SK-N-SH treated with all-trans-retinoic acid at 6 μM for 48 hours (cell line): Measurements from ENCODE around the gene ANKMY2.

Source experiments
- ARNTL ChIP-seq: fragments of 450-650 bp; formaldehyde crosslinking; IDR thresholded peaks from 2 replicates; pipeline ENCODE4 v1.5.0; 2020; ENCODE audit warnings: low read depth, mild to moderate bottlenecking, moderate library complexity, borderline replicate concordance
- BACH2 ChIP-seq: fragments of 250-450 bp; sonication (Bioruptor Pico); IDR thresholded peaks from 2 replicates; pipeline ENCODE4 v1.9.0; 2021; ENCODE audit warnings: mild to moderate bottlenecking, borderline replicate concordance
- CREB5 ChIP-seq: fragments of 250-450 bp; sonication (Bioruptor Pico); IDR thresholded peaks from 2 replicates; pipeline ENCODE4 v1.5.1; 2020; ENCODE audit warnings: low read depth, mild to moderate bottlenecking, moderate library complexity
- CSDC2 ChIP-seq: fragments of 250-450 bp; sonication (Bioruptor Pico); IDR thresholded peaks from 2 replicates; pipeline ENCODE4 v1.5.0; 2020; ENCODE audit warnings: mild to moderate bottlenecking, moderate library complexity
- GLIS3 ChIP-seq: fragments of 250-450 bp; sonication (Bioruptor Pico); IDR thresholded peaks from 2 replicates; pipeline ENCODE4 v1.5.0; 2020; ENCODE audit warnings: mild to moderate bottlenecking, moderate library complexity
- ISL1 ChIP-seq: fragments of 250-450 bp; sonication (Bioruptor Pico); IDR thresholded peaks from 2 replicates; pipeline ENCODE4 v2.1.2; 2022; ENCODE audit warnings: mild to moderate bottlenecking, moderate library complexity
- OSR1 ChIP-seq: fragments of 250-450 bp; sonication (Bioruptor Pico); IDR thresholded peaks from 2 replicates; pipeline ENCODE4 v1.8.0; 2022; ENCODE audit warnings: moderate library complexity, mild to moderate bottlenecking, inconsistent platforms
- PATZ1 ChIP-seq: fragments of 250-450 bp; sonication (Bioruptor Pico); IDR thresholded peaks from 2 replicates; pipeline ENCODE4 v1.8.0; 2020; ENCODE audit warnings: mild to moderate bottlenecking, moderate library complexity, borderline replicate concordance
- POU6F1 ChIP-seq: fragments of 250-450 bp; sonication (Bioruptor Pico); IDR thresholded peaks from 2 replicates; pipeline ENCODE4 v1.8.0; 2021; ENCODE audit warnings: low read depth, mild to moderate bottlenecking, moderate library complexity, borderline replicate concordance
- PPARA ChIP-seq: fragments of 250-450 bp; sonication (Bioruptor Pico); IDR thresholded peaks from 2 replicates; pipeline ENCODE4 v1.5.0; 2020; ENCODE audit warnings: mild to moderate bottlenecking, borderline replicate concordance
- RARB ChIP-seq: fragments of 250-450 bp; sonication (Bioruptor Pico); IDR thresholded peaks from 2 replicates; pipeline ENCODE4 v1.8.0; 2021; ENCODE audit warnings: mild to moderate bottlenecking, moderate library complexity
- TOX ChIP-seq: fragments of 250-450 bp; sonication (Bioruptor Pico); IDR thresholded peaks from 2 replicates; pipeline ENCODE4 v1.8.0; 2021; ENCODE audit warnings: mild to moderate bottlenecking, moderate library complexity, borderline replicate concordance
- ZFP30 ChIP-seq: fragments of 450-650 bp; formaldehyde crosslinking; IDR thresholded peaks from 2 replicates; pipeline ENCODE4 v1.5.0; 2022; ENCODE audit warnings: mild to moderate bottlenecking, moderate library complexity
- ZNF8 ChIP-seq: fragments of 450-650 bp; formaldehyde crosslinking; IDR thresholded peaks from 2 replicates; pipeline ENCODE4 v1.5.0; 2020; ENCODE audit warnings: mild to moderate bottlenecking, moderate library complexity

- TF ChIP-seq ISL1 (CRISPR knock-in tag) = no peak
- no peak for TF ChIP-seq PPARA (CRISPR knock-in tag)
- no peak for TF ChIP-seq PATZ1 (CRISPR knock-in tag)
- no peak for TF ChIP-seq GLIS3 (CRISPR knock-in tag)
- TF ChIP-seq CSDC2 = no peak
- TF ChIP-seq ARNTL = no peak
- no peak for TF ChIP-seq ZNF8 (CRISPR knock-in tag)
- no peak for TF ChIP-seq CREB5
- TF ChIP-seq POU6F1 (CRISPR knock-in tag) = no peak
- no peak for TF ChIP-seq OSR1 (CRISPR knock-in tag)
- no peak for TF ChIP-seq BACH2 (CRISPR knock-in tag)
- no peak for TF ChIP-seq ZFP30 (CRISPR knock-in tag)
- no peak for TF ChIP-seq RARB (CRISPR knock-in tag)
- no peak for TF ChIP-seq TOX (CRISPR knock-in tag)
Measured at GRCh38 chr7:16586081-16586874, 59.3 kb downstream of the ANKMY2 start.
